Suprapubic skin (tissue), 4 donors: ENCODE data around the gene ANXA7. TPM values are rescaled to one million over a fixed set of nuclear protein-coding genes. Genes with fewer than 3 reads are reported as not detected.

Experiments used
- DNase-seq, 2 donors: peaks; one replicate each; pipeline ENCODE4 v3.0.0-alpha.2; 2019; ENCODE audit warnings: low spot score in 2 of 2
- H3K27ac ChIP-seq: fragments of 200-600 bp; sonication (generic); one replicate; pipeline ENCODE4 v1.5.1; 2019
- H3K27me3 ChIP-seq: fragments of 200-600 bp; sonication (generic); one replicate; pipeline ENCODE4 v1.5.1; 2019
- H3K36me3 ChIP-seq: fragments of 200-600 bp; sonication (generic); one replicate; pipeline ENCODE4 v1.5.1; 2019
- H3K4me1 ChIP-seq: fragments of 200-600 bp; sonication (generic); one replicate; pipeline ENCODE4 v1.5.1; 2019
- H3K4me3 ChIP-seq: fragments of 200-600 bp; sonication (generic); one replicate; pipeline ENCODE4 v1.5.1; 2019; ENCODE audit warnings: mild to moderate bottlenecking
- H3K9me3 ChIP-seq: fragments of 200-600 bp; sonication (generic); one replicate; pipeline ENCODE4 v1.5.1; 2019
- EP300 ChIP-seq: sonication (generic); formaldehyde crosslinking; IDR thresholded peaks from one replicate; pipeline ENCODE4 v1.6.1; 2017; ENCODE audit warnings: antibody characterized with exemption
- POLR2A ChIP-seq, 2 donors: fragments of 450-650 bp; IDR thresholded peaks; one replicate each; pipeline ENCODE4 v1.6.1; 2017; ENCODE audit warnings: antibody characterized with exemption in 2 of 2, mild to moderate bottlenecking in 2 of 2, moderate library complexity in 2 of 2
- POLR2AphosphoS5 ChIP-seq, 3 donors: sonication (generic); formaldehyde crosslinking; IDR thresholded peaks; one replicate each; pipeline ENCODE4 v1.6.1; 2017; ENCODE audit warnings: antibody characterized with exemption in 3 of 3
- WGBS: methylation state at CpG from one replicate; pipeline ENCODE4 v1.1.5; 2018; 5-methylcytosine and 5-hydroxymethylcytosine counted together
- total RNA-seq, 4 donors: library from RNA; depleted of rRNA; stranded (reverse); fragments of >200 nt; gene quantifications; one replicate each; pipeline ENCODE4 v1.1.0, GENCODE V29; 2016
- TF ChIP-seq, protein P1 (sequence below), 2 donors: fragments of 200-600 bp in 1 of 2; fragments of 450-650 bp in 1 of 2; sonication (generic) in 1 of 2; IDR thresholded peaks; one replicate each; pipeline ENCODE4 v1.5.1; 2016 to 2019; ENCODE audit warnings: antibody characterized with exemption in 2 of 2, mild to moderate bottlenecking in 1 of 2, moderate library complexity in 1 of 2

The ANXA7 gene
- total RNA-seq, 4 donors from 2014 or later: 93.5 to 153 (median 100) TPM

GRCh38 chr10:73358331-73359279 lies 55.3 kb downstream of the ANXA7 start, which contains the start of gene CFAP70:
CFAP70 (minus strand) TSS chr10:73358864; CDS start chr10:73354796, 4,068 bp downstream.
- TF ChIP-seq POLR2AphosphoS5 (IDR thresholded peaks at IDR 0.05) (peak in 1 of 3 donors; percentile 63), POLR2A (IDR thresholded peaks at IDR 0.05) (no peak)
- under 1% methylated on average over 45 of the region's 45 CpGs for WGBS
- Histone ChIP-seq H3K27me3 (no peaks in the 10 kb centered on the region), H3K27ac (peak within 1 kb of the TSS; percentile 79), H3K4me1 (peaks cover 17% of the 10 kb centered on the region), H3K9me3 (no peaks in the 10 kb centered on the region), H3K36me3 (no peaks in the 10 kb centered on the region), H3K4me3 (peak within 1 kb of the TSS; percentile 93)
- peak; percentile 92 to 93 for DNase-seq

DNA sequence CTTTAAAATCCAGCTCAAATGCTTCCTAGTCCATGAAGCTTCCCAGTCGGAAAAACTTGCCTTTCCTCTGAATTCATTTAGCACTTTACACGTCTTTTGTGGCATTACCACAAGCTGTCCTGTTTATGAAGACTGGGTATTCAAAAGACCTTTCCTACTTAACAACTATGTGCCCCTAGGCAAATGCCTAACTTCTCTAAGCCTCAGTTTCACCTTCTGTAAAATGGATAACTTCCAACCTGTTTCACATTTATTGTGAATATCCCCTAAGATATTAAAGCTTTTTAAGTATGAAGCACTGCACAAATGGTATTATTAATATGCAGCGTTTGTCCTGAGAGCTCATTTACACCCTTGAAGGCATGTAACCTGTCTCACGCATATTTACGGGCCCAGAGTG lies 56.0 kb downstream of the ANXA7 start:
- Histone ChIP-seq H3K9me3 (no peaks in the 10 kb centered on the region), H3K4me3 (peak overlapping the region; percentile 93), H3K27ac (peak overlapping the region; percentile 79), H3K27me3 (no peaks in the 10 kb centered on the region), H3K36me3 (no peaks in the 10 kb centered on the region), H3K4me1 (peaks cover 17% of the 10 kb centered on the region)
- no peak for DNase-seq
- WGBS: 34% methylated on average over 5 of the region's 5 CpGs
- TF ChIP-seq POLR2AphosphoS5 (IDR thresholded peaks at IDR 0.05) (no peak), POLR2A (IDR thresholded peaks at IDR 0.05) (no peak), EP300 (no peak)
- TF ChIP-seq, protein P1, sequence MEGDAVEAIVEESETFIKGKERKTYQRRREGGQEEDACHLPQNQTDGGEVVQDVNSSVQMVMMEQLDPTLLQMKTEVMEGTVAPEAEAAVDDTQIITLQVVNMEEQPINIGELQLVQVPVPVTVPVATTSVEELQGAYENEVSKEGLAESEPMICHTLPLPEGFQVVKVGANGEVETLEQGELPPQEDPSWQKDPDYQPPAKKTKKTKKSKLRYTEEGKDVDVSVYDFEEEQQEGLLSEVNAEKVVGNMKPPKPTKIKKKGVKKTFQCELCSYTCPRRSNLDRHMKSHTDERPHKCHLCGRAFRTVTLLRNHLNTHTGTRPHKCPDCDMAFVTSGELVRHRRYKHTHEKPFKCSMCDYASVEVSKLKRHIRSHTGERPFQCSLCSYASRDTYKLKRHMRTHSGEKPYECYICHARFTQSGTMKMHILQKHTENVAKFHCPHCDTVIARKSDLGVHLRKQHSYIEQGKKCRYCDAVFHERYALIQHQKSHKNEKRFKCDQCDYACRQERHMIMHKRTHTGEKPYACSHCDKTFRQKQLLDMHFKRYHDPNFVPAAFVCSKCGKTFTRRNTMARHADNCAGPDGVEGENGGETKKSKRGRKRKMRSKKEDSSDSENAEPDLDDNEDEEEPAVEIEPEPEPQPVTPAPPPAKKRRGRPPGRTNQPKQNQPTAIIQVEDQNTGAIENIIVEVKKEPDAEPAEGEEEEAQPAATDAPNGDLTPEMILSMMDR (IDR thresholded peaks at IDR 0.05): no peak

DNA sequence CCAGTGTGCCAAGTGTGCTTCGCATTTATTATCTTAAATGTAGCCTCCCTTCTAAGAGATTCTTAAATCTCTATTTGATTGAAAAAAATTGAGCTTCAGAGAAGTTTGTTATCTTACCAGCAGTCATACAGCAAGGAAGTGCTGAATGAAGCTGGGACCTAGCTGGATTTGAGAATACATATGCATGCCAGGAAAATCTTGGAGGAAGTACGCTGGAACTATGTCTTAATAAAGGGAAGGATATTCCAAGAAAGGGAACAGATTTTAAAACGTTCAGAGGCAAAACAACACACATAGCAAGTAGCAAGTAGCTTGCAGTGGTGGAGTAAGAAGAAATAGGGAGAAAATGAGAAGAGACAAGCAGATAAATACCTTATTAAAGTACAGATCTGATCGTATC lies 56.7 kb downstream of the ANXA7 start:
- H3K27me3 ChIP-seq: no peaks in the 10 kb centered on the region
- no peaks in the 10 kb centered on the region for H3K9me3 ChIP-seq
- TF ChIP-seq, protein P1 (IDR thresholded peaks at IDR 0.05): no peak
- TF ChIP-seq POLR2A (IDR thresholded peaks at IDR 0.05) (no peak), EP300 (no peak), POLR2AphosphoS5 (IDR thresholded peaks at IDR 0.05) (no peak)
- no peak overlapping the region for H3K4me3 ChIP-seq
- no peak overlapping the region for H3K27ac ChIP-seq
- 33% methylated on average over 4 of the region's 4 CpGs for WGBS
- no peak for DNase-seq
- H3K4me1 ChIP-seq: peaks cover 17% of the 10 kb centered on the region
- H3K36me3 ChIP-seq: no peaks in the 10 kb centered on the region

DNA sequence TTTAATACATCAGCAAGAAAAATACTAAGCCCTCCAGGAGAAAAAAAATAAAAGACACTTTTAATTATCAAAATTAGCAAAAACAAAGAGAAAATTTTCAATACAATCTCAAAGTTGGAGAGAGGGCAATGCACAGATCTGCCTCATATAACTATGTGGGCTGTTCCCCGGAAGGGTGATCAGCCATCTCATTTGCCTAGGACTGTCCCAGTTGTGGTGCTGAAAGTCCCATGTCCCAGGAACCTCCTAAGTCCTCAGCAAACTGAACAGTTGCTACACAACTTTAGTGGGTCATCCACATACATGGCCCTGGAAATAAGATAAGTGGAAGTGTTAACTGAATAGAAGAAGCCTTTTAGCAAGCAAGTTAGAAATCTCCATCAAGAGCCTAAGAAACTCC lies 69.6 kb downstream of the ANXA7 start:
- Histone ChIP-seq H3K9me3 (no peaks in the 10 kb centered on the region), H3K27me3 (no peaks in the 10 kb centered on the region), H3K36me3 (peaks cover 8% of the 10 kb centered on the region), H3K27ac (no peak overlapping the region), H3K4me1 (no peaks in the 10 kb centered on the region), H3K4me3 (no peak overlapping the region)
- DNase-seq: no peak
- TF ChIP-seq POLR2AphosphoS5 (IDR thresholded peaks at IDR 0.05) (no peak), POLR2A (IDR thresholded peaks at IDR 0.05) (no peak), EP300 (no peak)
- TF ChIP-seq, protein P1 (IDR thresholded peaks at IDR 0.05): no peak
- WGBS: 92% methylated on average over 1 of the region's 1 CpG

- TF ChIP-seq POLR2AphosphoS5 (IDR thresholded peaks at IDR 0.05) (no peak), EP300 (no peak), POLR2A (IDR thresholded peaks at IDR 0.05) (no peak)
- TF ChIP-seq, protein P1 (IDR thresholded peaks at IDR 0.05): no peak
- H3K27ac ChIP-seq: no peak overlapping the region
- no peaks in the 10 kb centered on the region for H3K4me1 ChIP-seq
- 74% methylated on average over 2 of the region's 3 CpGs for WGBS
- H3K4me3 ChIP-seq: no peak overlapping the region
- H3K27me3 ChIP-seq: no peaks in the 10 kb centered on the region
- H3K9me3 ChIP-seq: no peaks in the 10 kb centered on the region
- DNase-seq: no peak
- peaks cover 3% of the 10 kb centered on the region for H3K36me3 ChIP-seq
Observed at GRCh38 chr10:73340121-73340520, 73.7 kb downstream of the ANXA7 start.
